ENCODE results near the gene ICAM2. TPM values are rescaled to one million over a fixed set of nuclear protein-coding genes. Genes with fewer than 3 reads are reported as not detected.

The ICAM2 gene
- total RNA-seq, 1 donor from 2014 or later, result 70.5 TPM

GRCh38 chr17:64017381-64017980, 3.0 kb downstream of the ICAM2 start:
- intact Hi-C loops (cut with DNase I), result no loop called here
- no peaks in the 10 kb centered on the region for H3K9me3 ChIP-seq
- TF ChIP-seq CTCF (IDR thresholded peaks at IDR 0.05), result peak; percentile 34
- H3K27me3 ChIP-seq, result no peaks in the 10 kb centered on the region
- H3K36me3 ChIP-seq, result no peaks in the 10 kb centered on the region
- DNase-seq, result no peak
- H3K4me1 ChIP-seq, result peaks cover 18% of the 10 kb centered on the region
- no peak overlapping the region for H3K4me3 ChIP-seq
- no peak for ATAC-seq
- H3K27ac ChIP-seq, result no peak overlapping the region

GRCh38 chr17:64016974-64017373, 3.5 kb downstream of the ICAM2 start:
- peaks cover 17% of the 10 kb centered on the region for H3K4me1 ChIP-seq
- no peaks in the 10 kb centered on the region for H3K36me3 ChIP-seq
- no peaks in the 10 kb centered on the region for H3K27me3 ChIP-seq
- no peaks in the 10 kb centered on the region for H3K9me3 ChIP-seq
- ATAC-seq, result no peak
- no peak for DNase-seq
- TF ChIP-seq CTCF (IDR thresholded peaks at IDR 0.05), result no peak
- no peak overlapping the region for H3K4me3 ChIP-seq
- H3K27ac ChIP-seq, result peak overlapping the region; percentile 28
- intact Hi-C loops (cut with DNase I), result no loop called here

- no peak for ATAC-seq
- intact Hi-C loops (cut with DNase I), result no loop called here
- peak overlapping the region; percentile 53 for H3K27ac ChIP-seq
- no peak for DNase-seq
- peak; percentile 22 for TF ChIP-seq CTCF (IDR thresholded peaks at IDR 0.05)
- H3K36me3 ChIP-seq, result no peaks in the 10 kb centered on the region
- H3K4me3 ChIP-seq, result peak overlapping the region; percentile 22
- no peaks in the 10 kb centered on the region for H3K27me3 ChIP-seq
- H3K9me3 ChIP-seq, result no peaks in the 10 kb centered on the region
- H3K4me1 ChIP-seq, result peaks cover 17% of the 10 kb centered on the region
Measured at GRCh38 chr17:64016231-64016784, 4.1 kb downstream of the ICAM2 start.

GRCh38 chr17:64015447-64015846, 5.0 kb downstream of the ICAM2 start:
- no peak for ATAC-seq
- Histone ChIP-seq H3K36me3 (no peaks in the 10 kb centered on the region), H3K4me1 (peaks cover 17% of the 10 kb centered on the region), H3K27ac (no peak overlapping the region), H3K27me3 (no peaks in the 10 kb centered on the region), H3K4me3 (no peak overlapping the region), H3K9me3 (no peaks in the 10 kb centered on the region)
- intact Hi-C loops (cut with DNase I), result no loop called here
- no peak for DNase-seq
- no peak for TF ChIP-seq CTCF (IDR thresholded peaks at IDR 0.05)

GRCh38 chr17:64009571-64010402, 10.6 kb downstream of the ICAM2 start:
- no peaks in the 10 kb centered on the region for H3K27me3 ChIP-seq
- DNase-seq (no peak), ATAC-seq (peak; percentile 75)
- intact Hi-C loops (cut with DNase I), result no loop called here
- TF ChIP-seq CTCF (IDR thresholded peaks at IDR 0.05), result no peak
- H3K9me3 ChIP-seq, result no peaks in the 10 kb centered on the region
- peaks cover 33% of the 10 kb centered on the region for H3K4me1 ChIP-seq
- no peak overlapping the region for H3K4me3 ChIP-seq
- peak overlapping the region; percentile 48 for H3K27ac ChIP-seq
- no peaks in the 10 kb centered on the region for H3K36me3 ChIP-seq

Measured in upper lobe of right lung (tissue), 1 donor.